Myometrial cell (primary cell): ENCODE data around the gene GAS2L1. TPM values are rescaled to one million over a fixed set of nuclear protein-coding genes. Genes with fewer than 3 reads are reported as not detected.

ENCODE experiments used
- total RNA-seq: library from RNA; depleted of rRNA; stranded (reverse); fragments of >200 nt; gene quantifications from 2 replicates; pipeline ENCODE4 v1.2.3, GENCODE V29; 2015

Gene GAS2L1
- 38.1 and 47.1 TPM in 2 replicates for total RNA-seq

DNA sequence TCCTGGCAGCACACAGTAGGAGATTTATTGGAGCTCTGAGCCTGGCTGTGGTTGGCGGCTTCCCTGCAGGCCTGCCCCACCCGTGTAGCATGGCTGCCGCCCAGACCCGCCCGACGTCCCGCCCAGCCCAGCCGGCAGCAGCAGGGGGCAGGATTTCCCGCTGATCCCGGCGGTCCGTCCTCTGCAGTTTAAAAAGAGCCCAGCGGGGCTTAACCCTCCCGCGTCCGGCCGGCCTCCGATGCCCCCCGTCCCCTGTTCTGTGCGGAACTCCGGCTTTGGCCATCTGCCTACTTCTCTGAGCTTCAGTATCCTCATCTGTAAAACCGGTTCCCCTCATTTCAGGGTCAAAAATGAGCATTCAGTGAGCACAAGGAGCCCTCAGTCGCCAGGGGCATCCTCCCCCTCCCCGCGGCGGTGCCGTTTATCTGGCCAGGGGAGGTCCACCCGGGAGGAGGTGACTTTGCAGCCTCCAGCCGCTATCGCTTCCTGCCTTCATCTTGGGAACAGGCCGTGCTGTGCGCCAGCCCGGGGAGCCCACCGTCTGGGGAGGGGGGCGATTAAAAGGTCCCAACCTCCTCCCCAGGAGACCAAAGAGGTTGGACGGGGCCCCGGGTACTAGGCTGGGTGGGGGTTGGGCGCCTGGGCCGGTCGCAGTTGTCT, at the start of gene GAS2L1:
TSS of gene GAS2L1 (plus strand) at position 476 of the 660 bp plus-strand sequence. CDS start 1,456 bp downstream, outside the sequence.

GRCh38 chr22:29267858-29268510, 38.5 kb upstream of the GAS2L1 start, which contains the start of the genes EWSR1 and RHBDD3:
Gene EWSR1, plus strand, starts transcription at chr22:29268268. Its CDS starts 69 bp downstream, at chr22:29268337.
Gene RHBDD3, minus strand, starts transcription at chr22:29267981. Its CDS starts 2,355 bp downstream, at chr22:29265626.

GRCh38 chr22:29315286-29316140, 9.1 kb downstream of the GAS2L1 start, which contains the start of gene RASL10A:
Gene RASL10A, minus strand, starts transcription at chr22:29315697. Its CDS starts 451 bp downstream, at chr22:29315246.

Other genes starting within 250 kb of the GAS2L1 start
- not detected in 2 replicates for gene C22orf31, start 244.8 kb upstream of the GAS2L1 start, total RNA-seq
- gene KREMEN1, start 233.6 kb upstream of the GAS2L1 start, total RNA-seq: 4.3 and 4.4 TPM in 2 replicates
- not detected in 2 replicates for gene EMID1, start 100.8 kb upstream of the GAS2L1 start, total RNA-seq
- gene RHBDD3, start 38.7 kb upstream of the GAS2L1 start, total RNA-seq: 19.5 and 22.5 TPM in 2 replicates
- gene EWSR1, start 38.4 kb upstream of the GAS2L1 start, total RNA-seq: 229 and 240 TPM in 2 replicates
- not detected in 2 replicates for gene RASL10A, start 9.0 kb downstream of the GAS2L1 start, total RNA-seq
- gene AP1B1, start 81.9 kb downstream of the GAS2L1 start, total RNA-seq: 83.5 and 83.6 TPM in 2 replicates
- not detected in 2 replicates for gene RFPL1, start 131.9 kb downstream of the GAS2L1 start, total RNA-seq
- 0.58 and 0.89 TPM in 2 replicates for gene NEFH, start 173.6 kb downstream of the GAS2L1 start, total RNA-seq
- gene THOC5, start 247.1 kb downstream of the GAS2L1 start, total RNA-seq: 40.9 and 53.2 TPM in 2 replicates